NB4 (cell line): ENCODE results near the gene CSF1.

ENCODE experiments used
- CTCF ChIP-seq: IDR thresholded peaks from one replicate; pipeline ENCODE4 v1.5.1; 2012; ENCODE audit warnings: low read depth, low read length
- POLR2A ChIP-seq: IDR thresholded peaks from 2 replicates; pipeline ENCODE4 v1.6.1; 2011; ENCODE audit warnings: mild to moderate bottlenecking; ENCODE audit not compliant: insufficient read length; ENCODE audit errors: extremely low read depth
- TF ChIP-seq, protein P1 (sequence below): IDR thresholded peaks from 2 replicates; pipeline ENCODE4 v1.6.1; 2011; ENCODE audit warnings: low read depth, low read length

DNA sequence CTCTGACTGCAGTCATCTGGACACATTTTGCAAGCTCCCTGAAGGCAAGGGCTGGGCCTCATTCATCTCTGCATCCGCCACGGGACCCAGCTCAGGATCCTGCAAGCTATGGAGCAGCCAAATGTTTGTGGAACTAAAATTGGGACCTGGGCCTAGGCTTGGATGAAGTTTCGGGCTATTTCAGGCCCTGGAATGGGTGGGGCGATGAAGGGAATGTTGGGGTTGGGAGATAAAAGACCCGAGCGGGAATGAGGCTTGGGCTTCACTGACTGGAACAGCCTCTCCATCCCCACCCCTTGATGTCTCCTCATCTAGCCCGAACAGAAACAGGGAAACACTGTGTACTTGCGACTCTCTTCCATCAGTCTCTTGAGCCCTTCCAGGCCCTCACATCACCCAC lies 66.6 kb downstream of the CSF1 start:
- TF ChIP-seq POLR2A (no peak), CTCF (no peak)
- TF ChIP-seq, protein P1, sequence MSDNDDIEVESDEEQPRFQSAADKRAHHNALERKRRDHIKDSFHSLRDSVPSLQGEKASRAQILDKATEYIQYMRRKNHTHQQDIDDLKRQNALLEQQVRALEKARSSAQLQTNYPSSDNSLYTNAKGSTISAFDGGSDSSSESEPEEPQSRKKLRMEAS = no peak
